ENCODE results near the gene TBC1D14.

DNA sequence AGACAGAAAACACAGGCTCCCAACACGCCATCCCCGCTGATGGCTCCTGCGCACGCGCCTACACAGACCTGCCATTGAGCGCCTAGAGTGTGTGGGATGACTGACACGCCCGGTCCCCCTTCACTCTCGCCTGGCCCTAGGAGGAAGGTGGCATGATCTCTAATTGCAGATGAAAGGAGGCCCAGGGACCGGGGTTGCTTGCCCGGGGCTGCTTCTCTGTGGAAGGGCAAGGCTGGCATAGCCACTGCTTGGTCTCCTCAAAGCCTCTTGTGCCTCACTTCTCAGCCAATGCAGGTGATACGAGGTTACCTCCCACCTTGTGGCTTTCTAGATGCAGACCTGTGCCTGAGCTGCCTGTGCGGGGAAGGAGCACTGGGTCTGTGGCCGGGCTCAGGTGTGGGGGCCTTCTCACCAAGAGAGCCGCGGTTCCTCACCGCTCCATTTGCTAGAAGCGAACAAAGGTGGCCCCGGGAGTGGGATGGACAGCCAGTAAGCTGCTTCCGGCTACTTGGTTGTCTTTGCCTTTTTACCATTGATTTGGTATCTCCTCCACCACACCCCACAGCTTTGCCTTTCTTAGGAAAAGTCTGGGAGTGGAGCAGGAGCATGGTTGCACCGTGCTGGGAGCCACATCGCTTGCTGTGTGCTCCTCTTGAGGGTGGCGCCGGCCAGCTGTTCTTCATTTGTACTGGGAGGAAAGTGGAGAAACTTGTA is 47.0 kb downstream of the TBC1D14 start:
- TF ChIP-seq, protein P1, sequence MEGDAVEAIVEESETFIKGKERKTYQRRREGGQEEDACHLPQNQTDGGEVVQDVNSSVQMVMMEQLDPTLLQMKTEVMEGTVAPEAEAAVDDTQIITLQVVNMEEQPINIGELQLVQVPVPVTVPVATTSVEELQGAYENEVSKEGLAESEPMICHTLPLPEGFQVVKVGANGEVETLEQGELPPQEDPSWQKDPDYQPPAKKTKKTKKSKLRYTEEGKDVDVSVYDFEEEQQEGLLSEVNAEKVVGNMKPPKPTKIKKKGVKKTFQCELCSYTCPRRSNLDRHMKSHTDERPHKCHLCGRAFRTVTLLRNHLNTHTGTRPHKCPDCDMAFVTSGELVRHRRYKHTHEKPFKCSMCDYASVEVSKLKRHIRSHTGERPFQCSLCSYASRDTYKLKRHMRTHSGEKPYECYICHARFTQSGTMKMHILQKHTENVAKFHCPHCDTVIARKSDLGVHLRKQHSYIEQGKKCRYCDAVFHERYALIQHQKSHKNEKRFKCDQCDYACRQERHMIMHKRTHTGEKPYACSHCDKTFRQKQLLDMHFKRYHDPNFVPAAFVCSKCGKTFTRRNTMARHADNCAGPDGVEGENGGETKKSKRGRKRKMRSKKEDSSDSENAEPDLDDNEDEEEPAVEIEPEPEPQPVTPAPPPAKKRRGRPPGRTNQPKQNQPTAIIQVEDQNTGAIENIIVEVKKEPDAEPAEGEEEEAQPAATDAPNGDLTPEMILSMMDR (IDR thresholded peaks at IDR 0.05): no peak
- TF ChIP-seq POLR2A (IDR thresholded peaks at IDR 0.05): no peak

Data from lower leg skin (tissue), 3 donors.